Mesodermal cell (in vitro differentiated cells): ENCODE measurements around the gene FRYL.
A peak's percentile ranks its signal among the peaks of the same experiment; 100 is the strongest.

ENCODE experiments used
- H3K27ac ChIP-seq: 2 replicates; pipeline ENCODE4 v1.7.0; 2013; ENCODE audit warnings: mild to moderate bottlenecking, low read depth, low read length, moderate library complexity; ENCODE audit not compliant: severe bottlenecking
- H3K36me3 ChIP-seq: 2 replicates; pipeline ENCODE4 v1.7.1; 2013; ENCODE audit warnings: mild to moderate bottlenecking, low read length, moderate library complexity; ENCODE audit not compliant: control insufficient read depth, insufficient read depth
- H3K4me1 ChIP-seq: one replicate; pipeline ENCODE4 v1.7.1; 2013; ENCODE audit warnings: mild to moderate bottlenecking, low read length; ENCODE audit not compliant: insufficient read depth, control insufficient read depth, poor library complexity, severe bottlenecking
- H3K4me3 ChIP-seq: 2 replicates; pipeline ENCODE4 v1.7.0; 2013; ENCODE audit warnings: low read length, control low read depth, mild to moderate bottlenecking; ENCODE audit not compliant: insufficient read depth, poor library complexity, severe bottlenecking; ENCODE audit errors: extremely low read depth
- H3K9me3 ChIP-seq: 2 replicates; pipeline ENCODE4 v1.7.1; 2013; ENCODE audit warnings: mild to moderate bottlenecking, low read length, moderate library complexity; ENCODE audit not compliant: control insufficient read depth
- WGBS, 2 experiments: methylation state at CpG; one replicate each; pipeline ENCODE4 v1.1.5; 2013; ENCODE audit warnings: missing lambda C conversion rate in 2 of 2; ENCODE audit not compliant: insufficient coverage in 2 of 2; 5-methylcytosine and 5-hydroxymethylcytosine counted together

Gene FRYL

DNA sequence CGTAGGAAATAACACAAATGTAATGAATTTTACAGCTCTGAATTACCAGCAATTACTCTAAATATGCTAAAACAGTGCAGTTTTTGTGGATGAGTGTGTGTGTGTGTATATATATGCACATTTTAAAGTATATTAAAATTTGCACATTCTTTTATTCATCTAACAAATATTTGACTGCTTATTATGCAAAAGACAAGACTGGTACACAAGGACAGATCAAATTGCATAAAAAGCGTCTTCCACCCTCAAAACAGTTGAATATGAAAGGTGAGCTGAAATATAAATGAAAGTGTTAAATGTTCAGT, 276.1 kb downstream of the FRYL start:
- no CpG with 5 or more reads among the region's 2 CpGs for WGBS, 2 experiments
- Histone ChIP-seq H3K4me1 (no peaks in the 10 kb centered on the region), H3K36me3 (peaks cover 41% of the 10 kb centered on the region), H3K4me3 (no peak overlapping the region), H3K27ac (no peak overlapping the region), H3K9me3 (no peaks in the 10 kb centered on the region)

GRCh38 chr4:48503233-48504025, 276.6 kb downstream of the FRYL start:
- Histone ChIP-seq H3K4me1 (no peaks in the 10 kb centered on the region), H3K36me3 (peaks cover 39% of the 10 kb centered on the region), H3K27ac (no peak overlapping the region), H3K4me3 (no peak overlapping the region), H3K9me3 (no peaks in the 10 kb centered on the region)
- no CpG with 5 or more reads among the region's 4 CpGs for WGBS, 2 experiments

GRCh38 chr4:48499551-48500066, 280.5 kb downstream of the FRYL start:
- peaks cover 21% of the 10 kb centered on the region for H3K36me3 ChIP-seq
- no peaks in the 10 kb centered on the region for H3K4me1 ChIP-seq
- no peak overlapping the region for H3K4me3 ChIP-seq
- no peaks in the 10 kb centered on the region for H3K9me3 ChIP-seq
- no peak overlapping the region for H3K27ac ChIP-seq
- 100% methylated on average over 1 to 2 of the region's 3 CpGs for WGBS, 2 experiments

DNA sequence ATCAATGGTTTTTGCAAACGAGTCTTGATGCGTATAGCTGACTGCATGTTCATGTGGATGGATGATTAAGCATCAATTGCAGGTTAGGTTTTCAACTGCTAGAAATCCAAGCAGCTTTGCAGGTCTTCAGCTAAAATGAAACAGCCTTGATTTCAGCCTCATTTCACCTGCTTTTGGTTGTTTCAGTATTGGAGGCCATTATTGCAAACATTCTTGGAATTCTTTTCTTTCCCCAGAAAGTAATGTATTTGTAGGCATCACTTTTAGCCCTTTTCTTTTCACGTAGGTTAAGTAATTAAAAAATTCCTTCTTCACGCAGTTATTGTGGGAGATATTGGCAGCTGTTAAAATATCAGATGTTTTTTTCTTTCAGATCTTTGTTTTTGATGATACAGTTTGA, 281.2 kb downstream of the FRYL start:
- no peak overlapping the region for H3K4me3 ChIP-seq
- WGBS, 2 experiments: no CpG with 5 or more reads among the region's 4 CpGs
- H3K9me3 ChIP-seq: no peaks in the 10 kb centered on the region
- peaks cover 21% of the 10 kb centered on the region for H3K36me3 ChIP-seq
- H3K27ac ChIP-seq: no peak overlapping the region
- H3K4me1 ChIP-seq: no peaks in the 10 kb centered on the region

GRCh38 chr4:48495941-48496340, 284.1 kb downstream of the FRYL start:
- H3K4me1 ChIP-seq: no peaks in the 10 kb centered on the region
- no peak overlapping the region for H3K4me3 ChIP-seq
- 75 to 100% methylated on average over 2 of the region's 2 CpGs for WGBS, 2 experiments
- no peak overlapping the region for H3K27ac ChIP-seq
- peaks cover 10% of the 10 kb centered on the region for H3K36me3 ChIP-seq
- no peaks in the 10 kb centered on the region for H3K9me3 ChIP-seq

- no peak overlapping the region for H3K27ac ChIP-seq
Observed at GRCh38 chr4:48493452-48494100, 286.5 kb downstream of the FRYL start.

DNA sequence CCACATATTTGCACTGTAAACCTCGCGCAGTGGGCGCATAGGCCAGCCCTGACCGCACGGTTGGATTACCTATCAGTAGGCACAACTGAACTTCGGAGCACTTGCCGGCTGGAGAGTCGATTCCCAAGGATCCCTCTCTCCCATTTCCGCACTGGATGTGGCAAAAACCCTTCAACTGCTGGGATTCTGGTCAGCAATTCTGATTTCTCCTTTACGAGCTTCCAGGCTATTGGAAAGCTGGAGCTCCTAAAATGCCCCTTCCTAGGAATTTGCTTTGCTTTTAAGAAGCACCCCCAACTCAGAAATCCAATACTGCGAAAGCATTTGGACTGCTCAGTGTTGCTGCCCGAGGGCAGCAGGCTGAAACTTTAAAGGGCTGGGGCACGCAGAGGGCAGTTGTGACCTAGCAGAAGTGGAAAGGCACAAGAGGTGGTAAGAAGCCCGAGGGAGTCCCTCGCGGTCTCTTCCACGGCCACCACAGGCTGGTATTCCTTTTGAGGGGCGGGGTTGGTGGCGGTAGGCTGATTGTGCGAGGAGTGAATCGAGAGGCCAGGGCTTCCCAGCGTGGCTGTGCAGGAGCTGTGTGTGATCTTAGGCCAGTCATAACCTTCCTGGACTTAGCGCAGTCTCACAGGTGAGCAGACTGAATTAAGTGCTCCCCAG, 288.4 kb downstream of the FRYL start:
- Histone ChIP-seq H3K9me3 (no peaks in the 10 kb centered on the region), H3K27ac (no peak overlapping the region), H3K4me1 (no peaks in the 10 kb centered on the region), H3K4me3 (no peak overlapping the region), H3K36me3 (no peaks in the 10 kb centered on the region)
- WGBS, 2 experiments: 81 to 85% methylated on average over 19 to 23 of the region's 23 CpGs

More at GRCh38 chr4:48493452-48494100, 286.5 kb downstream of the FRYL start:
- H3K9me3 ChIP-seq: no peaks in the 10 kb centered on the region
- no peaks in the 10 kb centered on the region for H3K36me3 ChIP-seq
- no peak overlapping the region for H3K4me3 ChIP-seq
- H3K4me1 ChIP-seq: no peaks in the 10 kb centered on the region
- 79 to 100% methylated on average over 1 to 3 of the region's 4 CpGs for WGBS, 2 experiments

DNA sequence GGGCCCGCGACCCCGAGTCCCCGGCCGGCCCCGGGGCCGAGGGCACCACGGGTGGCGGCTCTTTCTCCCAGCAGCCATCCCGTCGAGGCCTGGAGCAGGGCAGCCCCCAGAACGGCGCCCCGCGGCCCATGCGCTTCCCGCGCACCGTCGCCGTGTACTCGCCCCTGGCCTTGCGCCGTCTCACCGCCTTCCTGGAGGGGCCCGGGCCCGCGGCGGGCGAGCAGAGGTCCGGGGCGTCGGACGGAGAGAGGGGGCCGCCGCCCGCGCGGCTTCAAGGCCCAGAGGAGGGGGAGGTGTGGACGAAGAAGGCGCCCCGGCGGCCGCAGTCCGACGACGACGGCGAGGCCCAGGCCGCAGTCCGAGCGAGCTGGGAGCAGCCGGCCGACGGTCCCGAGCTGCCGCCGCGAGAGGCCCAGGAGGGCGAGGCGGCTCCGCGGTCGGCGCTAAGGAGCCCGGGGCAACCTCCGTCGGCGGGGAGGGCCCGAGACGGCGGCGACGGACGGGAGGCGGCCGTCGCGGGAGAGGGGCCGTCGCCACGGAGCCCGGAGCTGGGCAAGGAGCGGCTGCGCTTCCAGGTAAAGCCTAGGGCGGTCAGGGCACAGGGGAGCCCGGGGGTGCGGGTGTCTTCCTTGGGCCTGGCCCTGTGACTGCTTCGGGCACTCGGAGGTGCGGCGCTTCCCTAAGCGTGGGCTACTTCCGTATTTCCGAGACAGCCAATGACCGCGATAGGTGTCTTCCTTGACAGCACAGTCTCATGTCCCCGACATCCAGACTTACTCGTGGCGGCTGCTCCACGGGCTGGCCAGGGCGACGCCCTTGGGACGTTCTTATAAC, 289.2 kb downstream of the FRYL start:
- H3K27ac ChIP-seq: no peak overlapping the region
- no peak overlapping the region for H3K4me3 ChIP-seq
- WGBS, 2 experiments: 59 to 66% methylated on average over 68 to 93 of the region's 104 CpGs
- H3K9me3 ChIP-seq: no peaks in the 10 kb centered on the region
- H3K4me1 ChIP-seq: no peaks in the 10 kb centered on the region
- no peaks in the 10 kb centered on the region for H3K36me3 ChIP-seq

GRCh38 chr4:48490012-48490679, 289.9 kb downstream of the FRYL start, which contains the start of gene ZAR1:
Gene ZAR1, plus strand, starts transcription at chr4:48490252. Its CDS starts 40 bp downstream, at chr4:48490292.
- H3K4me1 ChIP-seq: no peaks in the 10 kb centered on the region
- 7 to 9% methylated on average over 63 to 74 of the region's 80 CpGs for WGBS, 2 experiments
- H3K36me3 ChIP-seq: no peaks in the 10 kb centered on the region
- H3K27ac ChIP-seq: no peak within 1 kb of the TSS
- H3K4me3 ChIP-seq: peak within 1 kb of the TSS; percentile 33
- no peaks in the 10 kb centered on the region for H3K9me3 ChIP-seq

- WGBS, 2 experiments: 3 to 22% methylated on average over 4 to 8 of the region's 14 CpGs
- Histone ChIP-seq H3K4me3 (peak overlapping the region; percentile 33), H3K4me1 (no peaks in the 10 kb centered on the region), H3K36me3 (no peaks in the 10 kb centered on the region), H3K27ac (no peak overlapping the region), H3K9me3 (no peaks in the 10 kb centered on the region)
Observed at GRCh38 chr4:48489683-48490011, 290.4 kb downstream of the FRYL start.
